ENCODE data around the gene AQP12B. TPM values are rescaled to one million over a fixed set of nuclear protein-coding genes. Genes with fewer than 3 reads are reported as not detected.

AQP12B gene
- polyA plus RNA-seq, 1 of the 3 experiments (the other 2 are of a cell fraction): not detected

- POLR2A ChIA-PET: no interaction called here
These were observed 22.0 kb upstream of the AQP12B start for GRCh38 chr2:240704651-240705050.

More at GRCh38 chr2:240704651-240705050, 22.0 kb upstream of the AQP12B start:
- Histone ChIP-seq H3K9me3 (no peaks in the 10 kb centered on the region), H3K27ac (ENCODE audit: low read depth in 2 of 2, low read length in 1 of 2) (no peak overlapping the region), H2AFZ (ENCODE audit: low read depth) (no peak overlapping the region), H3K4me3 (ENCODE audit: low read depth in 2 of 2, low read length in 1 of 2) (no peak overlapping the region), H3K27me3 (ENCODE audit: insufficient read depth) (peaks cover 9% of the 10 kb centered on the region; the same call in 1 of the 2 replicates), H3K79me2 (ENCODE audit: insufficient read depth) (no peaks in the 10 kb centered on the region), H3F3A (replicated peaks; ENCODE audit: insufficient read depth) (no peaks in the 10 kb centered on the region), H3K9ac (no peak overlapping the region), H3K36me3 (replicated peaks in 1 of 2; ENCODE audit: control insufficient read depth in 1 of 2, insufficient read depth in 2 of 2, low read length in 1 of 2) (no peaks in the 10 kb centered on the region), H3K4me1 (ENCODE audit: control insufficient read depth in 1 of 2, insufficient read depth in 2 of 2, low read depth in 1 of 2, low read length in 1 of 2) (no peaks in the 10 kb centered on the region; a peak in 1 of 4 replicates), H3K4me2 (no peak overlapping the region), H3K9me2 (no peaks in the 10 kb centered on the region), H4K20me1 (ENCODE audit: insufficient read depth) (no peaks in the 10 kb centered on the region)
- CTCF ChIA-PET: interaction anchor here (1.2 to 1.5 kb wide), 4 partner anchors 11 to 191 kb away, joined by 3 to 5 read pairs (median 3); no protein-coding TSS in a partner anchor
- 61% methylated on average over 19 of the region's 19 CpGs for WGBS (ENCODE audit: low lambda C conversion rate)
- no peak for DNase-seq
- no peak for TF ChIP-seq EZH2phosphoT487 (IDR thresholded peaks at IDR 0.05; ENCODE audit: borderline replicate concordance, low read depth)
- no peak for TF ChIP-seq SIN3A (IDR thresholded peaks at IDR 0.05; ENCODE audit: borderline replicate concordance, low read depth, low read length)
- TF ChIP-seq YY1 (IDR thresholded peaks at IDR 0.05; ENCODE audit: low read depth): no peak
- no peak for TF ChIP-seq RAD21 (IDR thresholded peaks at IDR 0.05; ENCODE audit: low read length)
- no peak for TF ChIP-seq MXI1 (IDR thresholded peaks at IDR 0.05; ENCODE audit: low read depth, low read length)
- no peak for TF ChIP-seq NFIC (IDR thresholded peaks at IDR 0.05; ENCODE audit: borderline replicate concordance)
- no peak for TF ChIP-seq REST (IDR thresholded peaks at IDR 0.05; ENCODE audit: low read depth, low read length)
- TF ChIP-seq TCF12 (IDR thresholded peaks at IDR 0.05): no peak
- no peak for TF ChIP-seq RFX5 (IDR thresholded peaks at IDR 0.05; ENCODE audit: low read length)
- TF ChIP-seq ELF1 (IDR thresholded peaks at IDR 0.05): no peak
- TF ChIP-seq FOSL2 (IDR thresholded peaks at IDR 0.05; ENCODE audit: borderline replicate concordance, low read depth): no peak
- no peak for TF ChIP-seq FOXM1 (IDR thresholded peaks at IDR 0.05; ENCODE audit: low read depth)
- TF ChIP-seq TAF1 (IDR thresholded peaks at IDR 0.05; ENCODE audit: borderline replicate concordance, low read depth, low read length): no peak
- TF ChIP-seq ZBTB33 (IDR thresholded peaks at IDR 0.05; ENCODE audit: borderline replicate concordance, low read depth): no peak
- TF ChIP-seq FOXJ3 (CRISPR knock-in tag; IDR thresholded peaks at IDR 0.05): no peak

Data from SK-N-SH (cell line).